Brain microvascular endothelial cell (primary cell): ENCODE measurements around the gene BOC.

Experiments
- DNase-seq: peaks from one replicate; pipeline ENCODE4 v3.0.0-alpha.2; 2020
- H3K27ac ChIP-seq: fragments of 250-450 bp; sonication (Bioruptor Pico); 2 replicates; pipeline ENCODE4 v1.5.1; 2020; ENCODE audit warnings: mild to moderate bottlenecking, moderate library complexity
- H3K27me3 ChIP-seq: fragments of 250-450 bp; sonication (Bioruptor Pico); replicated peaks from 2 replicates; pipeline ENCODE4 v1.5.1; 2020; ENCODE audit warnings: mild to moderate bottlenecking
- H3K36me3 ChIP-seq: fragments of 250-450 bp; sonication (Bioruptor Pico); replicated peaks from 2 replicates; pipeline ENCODE4 v1.5.1; 2020; ENCODE audit warnings: mild to moderate bottlenecking
- H3K4me3 ChIP-seq: 2 replicates; pipeline ENCODE4 v1.5.1; 2011; ENCODE audit warnings: low read depth, mild to moderate bottlenecking, control low read depth, low read length, moderate library complexity
- CTCF ChIP-seq: IDR thresholded peaks from 2 replicates; pipeline ENCODE4 v1.5.1; 2011; ENCODE audit warnings: low read depth, mild to moderate bottlenecking, moderate library complexity, low read length, control low read depth, inconsistent platforms; ENCODE audit errors: missing control alignments
- in situ Hi-C: cut with HindIII; loops from 2 replicates; pipeline ENCODE4 v1.10.0; 2017; ENCODE audit warnings: low sequenced_read_pairs, low pct_ligation_motif_present

The BOC gene

GRCh38 chr3:113297287-113297686 is 85.9 kb downstream of the BOC start:
- no peaks in the 10 kb centered on the region for H3K27me3 ChIP-seq
- no peak overlapping the region for H3K27ac ChIP-seq
- in situ Hi-C loops: no loop called here
- no peaks in the 10 kb centered on the region for H3K36me3 ChIP-seq
- no peak for TF ChIP-seq CTCF
- no peak overlapping the region for H3K4me3 ChIP-seq
- no peak for DNase-seq

- in situ Hi-C loops: no loop called here
- H3K27ac ChIP-seq: no peak overlapping the region
- no peak overlapping the region for H3K4me3 ChIP-seq
- no peak for TF ChIP-seq CTCF
- no peak for DNase-seq
- H3K27me3 ChIP-seq: no peaks in the 10 kb centered on the region
- no peaks in the 10 kb centered on the region for H3K36me3 ChIP-seq
Observed at GRCh38 chr3:113297841-113298240, 86.5 kb downstream of the BOC start.

GRCh38 chr3:113300596-113300995 is 89.2 kb downstream of the BOC start:
- in situ Hi-C loops: no loop called here
- Histone ChIP-seq H3K36me3 (no peaks in the 10 kb centered on the region), H3K27ac (no peak overlapping the region), H3K4me3 (no peak overlapping the region), H3K27me3 (no peaks in the 10 kb centered on the region)
- DNase-seq: no peak
- no peak for TF ChIP-seq CTCF

GRCh38 chr3:113304102-113304501 is 92.7 kb downstream of the BOC start:
- H3K36me3 ChIP-seq: no peaks in the 10 kb centered on the region
- in situ Hi-C loops: no loop called here
- no peak for DNase-seq
- H3K4me3 ChIP-seq: no peak overlapping the region
- no peak overlapping the region for H3K27ac ChIP-seq
- H3K27me3 ChIP-seq: no peaks in the 10 kb centered on the region
- no peak for TF ChIP-seq CTCF

GRCh38 chr3:113304856-113305540 is 93.6 kb downstream of the BOC start:
- H3K36me3 ChIP-seq: no peaks in the 10 kb centered on the region
- in situ Hi-C loops: no loop called here
- no peaks in the 10 kb centered on the region for H3K27me3 ChIP-seq
- no peak overlapping the region for H3K4me3 ChIP-seq
- no peak for DNase-seq
- TF ChIP-seq CTCF: no peak
- H3K27ac ChIP-seq: no peak overlapping the region

- H3K4me3 ChIP-seq: no peak overlapping the region
- H3K27ac ChIP-seq: no peak overlapping the region
- DNase-seq: no peak
- no peaks in the 10 kb centered on the region for H3K36me3 ChIP-seq
- H3K27me3 ChIP-seq: no peaks in the 10 kb centered on the region
- TF ChIP-seq CTCF: no peak
- in situ Hi-C loops: no loop called here
Observed at GRCh38 chr3:113310960-113311359, 99.6 kb downstream of the BOC start.
